Astrocyte of the spinal cord (primary cell): ENCODE results near the gene ARGLU1.

Experiments used
- DNase-seq: peaks from one replicate; pipeline ENCODE4 v3.0.0; 2011; ENCODE audit warnings: low read depth, low spot score
- H3K4me3 ChIP-seq: 2 replicates; pipeline ENCODE4 v1.5.1; 2011; ENCODE audit warnings: low read depth, mild to moderate bottlenecking, low read length, moderate library complexity
- in situ Hi-C: cut with HindIII; loops from 2 replicates; pipeline ENCODE4 v1.10.0; 2017; ENCODE audit warnings: low sequenced_read_pairs
- TF ChIP-seq, protein P1 (sequence below): IDR thresholded peaks from 2 replicates; pipeline ENCODE4 v1.5.1; 2012; ENCODE audit warnings: low read depth, mild to moderate bottlenecking, low read length, inconsistent platforms

Gene ARGLU1

DNA sequence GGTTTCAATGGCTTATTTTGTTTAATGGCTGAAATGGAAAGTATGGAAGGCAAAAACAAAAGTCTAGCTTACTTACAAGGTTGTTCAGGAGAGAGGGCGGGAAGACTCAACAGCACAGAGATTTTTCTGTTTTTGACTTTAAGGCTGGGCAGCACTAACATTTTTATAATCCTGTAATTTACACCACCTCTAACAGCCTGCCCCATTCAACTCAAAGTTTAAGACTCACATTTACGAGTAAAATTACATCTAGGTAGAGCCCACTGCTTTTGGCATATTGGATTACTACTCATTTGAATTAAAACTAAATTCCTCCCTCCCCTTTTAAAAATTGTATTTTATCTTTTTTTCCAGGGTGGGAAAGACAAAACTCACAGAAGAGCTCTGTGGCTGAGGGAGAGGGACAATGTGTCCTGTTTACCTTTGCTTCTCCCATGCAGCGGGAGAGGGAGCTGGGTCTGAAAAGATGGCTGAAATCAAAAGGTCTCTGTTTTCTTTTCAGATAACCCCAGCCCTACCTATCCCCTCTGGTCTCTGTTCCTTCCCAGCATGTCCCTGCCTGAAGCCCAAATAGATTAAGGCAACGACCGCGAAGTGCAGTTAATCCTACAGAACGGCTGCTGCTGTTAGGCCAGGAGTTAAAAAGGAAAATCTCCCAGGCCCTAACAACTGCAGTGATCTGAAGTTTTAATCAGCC lies 39.1 kb downstream of the ARGLU1 start:
- H3K4me3 ChIP-seq = no peak overlapping the region
- in situ Hi-C loops = no loop called here
- no peak for DNase-seq
- TF ChIP-seq, protein P1, sequence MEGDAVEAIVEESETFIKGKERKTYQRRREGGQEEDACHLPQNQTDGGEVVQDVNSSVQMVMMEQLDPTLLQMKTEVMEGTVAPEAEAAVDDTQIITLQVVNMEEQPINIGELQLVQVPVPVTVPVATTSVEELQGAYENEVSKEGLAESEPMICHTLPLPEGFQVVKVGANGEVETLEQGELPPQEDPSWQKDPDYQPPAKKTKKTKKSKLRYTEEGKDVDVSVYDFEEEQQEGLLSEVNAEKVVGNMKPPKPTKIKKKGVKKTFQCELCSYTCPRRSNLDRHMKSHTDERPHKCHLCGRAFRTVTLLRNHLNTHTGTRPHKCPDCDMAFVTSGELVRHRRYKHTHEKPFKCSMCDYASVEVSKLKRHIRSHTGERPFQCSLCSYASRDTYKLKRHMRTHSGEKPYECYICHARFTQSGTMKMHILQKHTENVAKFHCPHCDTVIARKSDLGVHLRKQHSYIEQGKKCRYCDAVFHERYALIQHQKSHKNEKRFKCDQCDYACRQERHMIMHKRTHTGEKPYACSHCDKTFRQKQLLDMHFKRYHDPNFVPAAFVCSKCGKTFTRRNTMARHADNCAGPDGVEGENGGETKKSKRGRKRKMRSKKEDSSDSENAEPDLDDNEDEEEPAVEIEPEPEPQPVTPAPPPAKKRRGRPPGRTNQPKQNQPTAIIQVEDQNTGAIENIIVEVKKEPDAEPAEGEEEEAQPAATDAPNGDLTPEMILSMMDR = no peak

DNA sequence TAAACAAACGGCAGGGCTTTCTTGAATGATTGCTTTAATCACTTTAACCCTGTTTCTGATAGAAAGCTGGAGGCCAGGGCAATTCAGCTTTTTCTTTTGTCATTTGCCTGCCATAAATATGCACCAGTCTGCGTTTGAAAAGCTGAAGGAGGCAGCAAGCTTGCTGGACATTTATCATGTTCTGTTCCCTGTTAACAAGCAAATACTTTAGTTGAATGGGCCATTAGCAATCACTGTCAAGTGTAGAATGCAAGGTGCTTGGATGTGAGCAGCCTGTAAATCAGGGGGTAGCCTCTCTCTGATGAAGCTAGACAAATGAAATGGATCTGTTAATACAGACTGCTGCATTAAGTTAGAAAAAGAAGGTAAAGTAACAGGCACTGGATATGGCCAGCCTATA lies 40.1 kb downstream of the ARGLU1 start:
- DNase-seq = no peak
- in situ Hi-C loops = no loop called here
- TF ChIP-seq, protein P1 = no peak
- no peak overlapping the region for H3K4me3 ChIP-seq

DNA sequence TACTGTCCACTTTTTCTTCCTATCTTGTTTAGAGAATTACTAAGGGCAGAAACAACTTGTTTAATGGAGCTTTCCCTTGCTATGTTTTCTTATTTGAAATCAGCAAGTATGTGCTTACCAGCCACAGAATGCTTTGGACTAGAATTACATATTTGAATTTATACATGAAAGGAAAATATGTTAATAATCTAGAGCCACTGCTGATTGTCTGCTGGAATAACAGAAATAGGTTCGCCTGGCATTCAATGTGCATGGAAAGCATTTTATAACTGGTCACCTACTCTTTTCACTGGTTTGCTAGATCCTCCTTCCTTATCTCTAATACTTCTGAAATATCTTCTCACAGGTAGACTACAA lies 40.5 kb downstream of the ARGLU1 start:
- TF ChIP-seq, protein P1 = no peak
- DNase-seq = no peak
- in situ Hi-C loops = no loop called here
- no peak overlapping the region for H3K4me3 ChIP-seq

DNA sequence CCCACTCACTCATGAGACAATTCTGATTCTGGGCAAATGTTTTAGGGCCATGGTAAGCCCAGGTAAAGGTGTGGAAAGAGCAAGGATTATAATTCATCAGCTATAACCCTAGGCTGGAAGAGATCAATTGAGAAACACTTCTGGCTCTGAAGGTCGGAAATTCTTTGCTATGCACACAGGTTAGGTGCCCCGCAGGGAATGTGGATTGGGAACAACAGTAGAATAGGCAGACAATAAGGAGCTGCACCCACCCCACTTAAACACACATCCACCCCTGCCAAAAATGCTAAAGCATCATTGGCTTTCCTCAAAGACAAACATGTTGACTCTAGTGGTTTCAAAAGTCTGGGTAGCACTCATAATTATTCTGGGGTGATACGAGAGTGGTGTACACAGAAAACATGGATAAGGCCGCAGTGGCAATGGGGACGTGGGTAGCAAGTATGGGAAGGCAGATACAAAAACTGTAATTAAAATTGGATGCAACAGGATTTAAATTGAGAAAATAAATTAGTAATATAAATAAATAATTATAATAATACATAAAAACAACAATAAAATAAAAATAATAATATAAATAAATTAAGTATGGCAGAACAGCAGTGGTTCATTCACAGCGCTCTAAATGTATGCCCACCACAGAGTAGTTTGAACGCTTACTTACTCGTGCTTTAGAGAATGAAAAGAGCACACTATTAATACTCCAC lies 41.0 kb downstream of the ARGLU1 start:
- TF ChIP-seq, protein P1 = no peak
- no peak for DNase-seq
- in situ Hi-C loops = no loop called here

DNA sequence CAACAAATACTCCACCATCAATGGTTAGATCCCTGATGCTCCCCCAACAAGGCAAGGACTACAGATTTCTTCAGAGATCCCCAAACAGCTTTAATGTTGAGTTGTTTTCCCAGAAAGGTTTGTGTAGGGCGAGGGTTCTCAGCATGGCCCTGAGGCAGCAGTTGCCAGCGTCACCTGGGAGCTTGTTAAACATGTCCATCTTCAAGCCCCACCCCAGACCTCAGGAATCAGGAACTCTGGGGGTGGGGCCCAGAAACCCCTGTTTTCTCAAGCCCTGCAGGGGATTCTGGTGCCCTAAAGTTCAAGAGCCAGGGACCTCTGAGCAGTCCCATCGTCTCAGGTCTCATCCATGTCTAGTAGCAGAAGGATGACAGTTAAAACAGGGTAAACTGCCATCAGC lies 42.1 kb downstream of the ARGLU1 start:
- in situ Hi-C loops = no loop called here
- no peak for DNase-seq
- H3K4me3 ChIP-seq = no peak overlapping the region
- TF ChIP-seq, protein P1 = no peak

More for the DNA sequence above, 41.0 kb downstream of the ARGLU1 start:
- H3K4me3 ChIP-seq = no peak overlapping the region

DNA sequence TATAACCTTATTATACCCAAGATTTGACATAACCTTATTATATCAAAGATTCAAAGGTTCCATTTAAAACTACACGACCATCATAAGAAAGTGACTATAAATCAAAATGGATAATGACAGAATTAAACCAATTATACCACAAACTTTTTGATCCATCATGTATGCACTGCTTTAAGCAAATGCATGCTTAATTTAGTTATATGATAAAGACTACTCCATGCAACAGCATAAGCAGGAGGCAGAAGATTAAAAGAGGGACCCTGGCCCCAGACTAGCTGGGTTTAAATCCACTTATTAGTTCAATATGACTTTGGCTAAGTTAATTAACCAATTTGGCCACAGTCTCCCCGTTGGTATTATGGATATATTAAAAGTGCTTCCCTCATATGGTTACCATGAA lies 43.8 kb downstream of the ARGLU1 start:
- H3K4me3 ChIP-seq = no peak overlapping the region
- TF ChIP-seq, protein P1 = no peak
- in situ Hi-C loops = no loop called here

More for the DNA sequence above, 43.8 kb downstream of the ARGLU1 start:
- no peak for DNase-seq
